Astrocyte (in vitro differentiated cells and primary cell): ENCODE data around the gene DNAJC9. TPM values are rescaled to one million over a fixed set of nuclear protein-coding genes. Genes with fewer than 3 reads are reported as not detected.
A peak's percentile ranks its signal among the peaks of the same experiment; 100 is the strongest.

Experiments
- DNase-seq: peaks from one replicate; pipeline ENCODE4 v3.0.0-alpha.2; 2010; ENCODE audit warnings: low read depth
- FAIRE-seq: peaks from 2 replicates; lab custom pipeline; 2011; peaks lifted over from hg19 to GRCh38; lab: Jason Lieb, UNC
- H2AFZ ChIP-seq: 2 replicates; pipeline ENCODE4 v1.6.0; 2012; ENCODE audit warnings: low read depth, low read length, inconsistent platforms
- H3K27ac ChIP-seq: 2 replicates; pipeline ENCODE4 v1.5.1; 2011; ENCODE audit warnings: low read depth, low read length, inconsistent platforms
- H3K27me3 ChIP-seq: 2 replicates; pipeline ENCODE4 v1.6.0; 2011; ENCODE audit warnings: low read length, inconsistent platforms; ENCODE audit not compliant: insufficient read depth
- H3K36me3 ChIP-seq: 2 replicates; pipeline ENCODE4 v1.5.1; 2011; ENCODE audit warnings: low read length, inconsistent platforms; ENCODE audit not compliant: insufficient read depth
- H3K4me1 ChIP-seq: 2 replicates; pipeline ENCODE4 v1.5.1; 2011; ENCODE audit warnings: low read length, inconsistent platforms; ENCODE audit not compliant: insufficient read depth
- H3K4me2 ChIP-seq: 2 replicates; pipeline ENCODE4 v1.6.0; 2012; ENCODE audit warnings: low read length, inconsistent platforms
- H3K4me3 ChIP-seq: 2 replicates; pipeline ENCODE4 v1.5.1; 2011; ENCODE audit warnings: low read depth, mild to moderate bottlenecking, low read length, inconsistent platforms; ENCODE audit not compliant: insufficient read depth
- H3K79me2 ChIP-seq: 2 replicates; pipeline ENCODE4 v1.6.0; 2012; ENCODE audit warnings: mild to moderate bottlenecking, low read length, inconsistent platforms; ENCODE audit not compliant: insufficient read depth
- H3K9ac ChIP-seq: 2 replicates; pipeline ENCODE4 v1.6.0; 2012; ENCODE audit warnings: mild to moderate bottlenecking, low read length, inconsistent platforms
- H3K9me3 ChIP-seq: 2 replicates; pipeline ENCODE4 v1.5.1; 2012; ENCODE audit warnings: low read depth, mild to moderate bottlenecking, low read length, inconsistent platforms; ENCODE audit not compliant: insufficient read depth
- H4K20me1 ChIP-seq: 2 replicates; pipeline ENCODE4 v1.6.0; 2012; ENCODE audit warnings: low read length, inconsistent platforms; ENCODE audit not compliant: insufficient read depth
- H3K27ac Mint-ChIP-seq: one replicate; pipeline ENCODE4 v1.8.0; 2021; ENCODE audit warnings: mild to moderate bottlenecking, mixed read lengths; ENCODE audit not compliant: unreplicated experiment
- H3K27me3 Mint-ChIP-seq: one replicate; pipeline ENCODE4 v1.8.0; 2021; ENCODE audit warnings: low read depth, mixed read lengths; ENCODE audit not compliant: unreplicated experiment
- H3K36me3 Mint-ChIP-seq: one replicate; pipeline ENCODE4 v1.8.0; 2021; ENCODE audit warnings: low read depth, mixed read lengths; ENCODE audit not compliant: unreplicated experiment
- H3K4me1 Mint-ChIP-seq: one replicate; pipeline ENCODE4 v1.8.0; 2021; ENCODE audit warnings: low read depth, mixed read lengths; ENCODE audit not compliant: unreplicated experiment
- H3K4me3 Mint-ChIP-seq: one replicate; pipeline ENCODE4 v1.8.0; 2021; ENCODE audit warnings: mild to moderate bottlenecking, moderate library complexity, mixed read lengths; ENCODE audit not compliant: unreplicated experiment
- H3K9me3 Mint-ChIP-seq: one replicate; pipeline ENCODE4 v1.8.0; 2021; ENCODE audit warnings: mild to moderate bottlenecking, mixed read lengths; ENCODE audit not compliant: unreplicated experiment
- EZH2 ChIP-seq: IDR thresholded peaks from 2 replicates; pipeline ENCODE4 v1.6.1; 2012; ENCODE audit warnings: mild to moderate bottlenecking, low read length, inconsistent platforms; ENCODE audit not compliant: insufficient read depth
- total RNA-seq: library from RNA; stranded (reverse); gene quantifications from 2 replicates; pipeline ENCODE4 v1.2.1, GENCODE V29; 2021
- TF ChIP-seq, protein P1 (sequence below): IDR thresholded peaks from 2 replicates; pipeline ENCODE4 v1.5.1; 2011; ENCODE audit warnings: low read depth, mild to moderate bottlenecking, inconsistent platforms, low read length, moderate library complexity; ENCODE audit not compliant: insufficient read depth

Gene DNAJC9
- total RNA-seq, 1 donor from 2014 or later: 23.3 TPM

DNA sequence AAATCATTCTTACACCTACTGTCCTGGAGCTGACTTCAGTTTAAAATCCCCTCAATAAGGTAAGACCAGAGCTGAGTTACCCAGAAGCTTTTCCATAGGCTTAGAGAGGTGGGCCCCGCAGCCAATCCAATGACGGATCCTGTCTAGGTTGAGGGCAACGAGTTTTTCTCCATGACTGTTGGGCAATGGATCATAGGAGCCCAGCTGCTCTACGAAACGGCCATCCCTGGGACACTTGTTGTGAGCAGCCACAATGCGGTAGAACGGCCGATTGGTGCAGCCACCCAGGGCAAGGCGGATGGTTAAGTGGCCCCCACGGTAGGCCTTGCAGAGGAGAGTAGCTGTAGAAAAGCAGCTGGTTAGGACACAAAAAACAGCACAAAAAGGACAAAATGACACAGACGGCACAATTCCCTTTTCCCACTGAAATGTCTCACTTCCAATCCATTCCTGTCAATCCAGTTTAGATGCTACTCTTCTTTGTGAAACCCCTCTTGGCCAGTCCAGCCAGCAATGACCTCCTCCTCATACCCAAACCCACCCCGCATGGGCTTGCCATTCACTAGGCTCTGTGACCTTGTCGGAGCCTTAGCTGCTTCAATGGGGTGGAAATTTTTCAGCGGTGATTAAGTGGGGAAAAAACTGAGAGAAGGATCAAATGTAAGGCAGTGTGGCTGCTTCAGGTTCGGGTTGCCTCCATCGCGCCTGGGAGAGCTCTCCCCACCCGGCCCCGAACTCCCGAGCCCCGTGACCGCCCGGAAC, 4.8 kb upstream of the DNAJC9 start:
- no peaks in the 10 kb centered on the region for H4K20me1 ChIP-seq
- Mint-ChIP-seq H3K27ac (peak overlapping the region; percentile 96), H3K36me3 (peaks cover 3% of the 10 kb centered on the region), H3K9me3 (no peaks in the 10 kb centered on the region), H3K27me3 (no peaks in the 10 kb centered on the region), H3K4me3 (peak overlapping the region; percentile 92), H3K4me1 (peaks cover 14% of the 10 kb centered on the region)
- H3K4me1 ChIP-seq: peaks cover 28% of the 10 kb centered on the region
- peak overlapping the region; percentile 92 for H3K27ac ChIP-seq
- peak overlapping the region; percentile 95 for H3K9ac ChIP-seq
- H3K79me2 ChIP-seq: peaks cover 64% of the 10 kb centered on the region
- peak; percentile 6 for DNase-seq
- peak overlapping the region; percentile 90 for H3K4me2 ChIP-seq
- H3K27me3 ChIP-seq: no peaks in the 10 kb centered on the region
- H3K4me3 ChIP-seq: peak overlapping the region; percentile 95
- FAIRE-seq: no peak
- H3K36me3 ChIP-seq: peaks cover 15% of the 10 kb centered on the region
- TF ChIP-seq, protein P1, sequence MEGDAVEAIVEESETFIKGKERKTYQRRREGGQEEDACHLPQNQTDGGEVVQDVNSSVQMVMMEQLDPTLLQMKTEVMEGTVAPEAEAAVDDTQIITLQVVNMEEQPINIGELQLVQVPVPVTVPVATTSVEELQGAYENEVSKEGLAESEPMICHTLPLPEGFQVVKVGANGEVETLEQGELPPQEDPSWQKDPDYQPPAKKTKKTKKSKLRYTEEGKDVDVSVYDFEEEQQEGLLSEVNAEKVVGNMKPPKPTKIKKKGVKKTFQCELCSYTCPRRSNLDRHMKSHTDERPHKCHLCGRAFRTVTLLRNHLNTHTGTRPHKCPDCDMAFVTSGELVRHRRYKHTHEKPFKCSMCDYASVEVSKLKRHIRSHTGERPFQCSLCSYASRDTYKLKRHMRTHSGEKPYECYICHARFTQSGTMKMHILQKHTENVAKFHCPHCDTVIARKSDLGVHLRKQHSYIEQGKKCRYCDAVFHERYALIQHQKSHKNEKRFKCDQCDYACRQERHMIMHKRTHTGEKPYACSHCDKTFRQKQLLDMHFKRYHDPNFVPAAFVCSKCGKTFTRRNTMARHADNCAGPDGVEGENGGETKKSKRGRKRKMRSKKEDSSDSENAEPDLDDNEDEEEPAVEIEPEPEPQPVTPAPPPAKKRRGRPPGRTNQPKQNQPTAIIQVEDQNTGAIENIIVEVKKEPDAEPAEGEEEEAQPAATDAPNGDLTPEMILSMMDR: no peak
- no peak for TF ChIP-seq EZH2
- H2AFZ ChIP-seq: peak overlapping the region; percentile 97
- no peaks in the 10 kb centered on the region for H3K9me3 ChIP-seq

DNA sequence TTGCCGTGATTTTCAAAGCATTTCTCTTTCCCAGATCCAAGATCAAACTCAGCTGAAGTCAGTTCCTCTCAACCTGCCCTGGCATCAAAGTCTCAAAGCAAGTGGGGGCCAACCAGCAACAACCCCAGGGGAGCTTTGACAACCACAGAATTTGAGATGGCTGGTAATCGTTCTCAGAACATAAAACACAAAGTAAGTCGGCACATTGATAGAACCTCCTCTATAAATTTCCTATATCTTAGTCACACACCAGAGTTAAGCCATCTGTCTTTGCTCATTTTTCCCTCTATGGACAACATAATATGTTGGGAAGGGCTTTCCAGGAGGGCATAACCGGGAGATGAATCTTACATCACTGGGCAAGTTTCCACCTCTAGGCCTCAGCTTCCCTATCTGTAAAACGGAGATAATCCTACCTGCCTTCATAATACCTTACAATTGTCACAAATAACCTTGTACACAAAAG, 1.2 kb upstream of the DNAJC9 start:
- peaks cover 10% of the 10 kb centered on the region for H3K36me3 Mint-ChIP-seq
- Histone ChIP-seq H4K20me1 (peaks cover 13% of the 10 kb centered on the region), H3K27ac (peak overlapping the region; percentile 81), H3K4me2 (peak overlapping the region; percentile 91), H3K4me1 (peaks cover 29% of the 10 kb centered on the region), H3K36me3 (peaks cover 29% of the 10 kb centered on the region), H3K79me2 (peaks cover 91% of the 10 kb centered on the region), H3K4me3 (no peak overlapping the region), H3K27me3 (no peaks in the 10 kb centered on the region), H3K9me3 (no peaks in the 10 kb centered on the region), H3K9ac (no peak overlapping the region), H2AFZ (no peak overlapping the region)
- H3K27ac Mint-ChIP-seq: peak overlapping the region; percentile 63
- FAIRE-seq (no peak), DNase-seq (no peak)
- peaks cover 21% of the 10 kb centered on the region for H3K4me1 Mint-ChIP-seq
- peak overlapping the region; percentile 94 for H3K4me3 Mint-ChIP-seq
- TF ChIP-seq, protein P1: no peak
- no peak for TF ChIP-seq EZH2
- H3K27me3 Mint-ChIP-seq: no peaks in the 10 kb centered on the region
- no peaks in the 10 kb centered on the region for H3K9me3 Mint-ChIP-seq
